Measurements from ENCODE around the gene SAMD8.
"Not testable (repeated sequence)": the region's sequence is repeated elsewhere in the genome, so short reads cannot be mapped to it uniquely, and the experiment has no call there.

SAMD8 gene

GRCh38 chr10:75117995-75118394, 6.5 kb downstream of the SAMD8 start:
- Histone ChIP-seq H3K36me3 (no peaks in the 10 kb centered on the region), H3K4me1 (peaks cover 29% of the 10 kb centered on the region), H3K4me3 (no peak overlapping the region), H3K27me3 (no peaks in the 10 kb centered on the region), H3K9ac (no peak overlapping the region), H3K4me2 (no peak overlapping the region), H4K20me1 (peaks cover 97% of the 10 kb centered on the region), H3K9me3 (no peaks in the 10 kb centered on the region), H3K27ac (no peak overlapping the region)
- no peak for TF ChIP-seq Cebpa-rat (IDR thresholded peaks at IDR 0.05)

GRCh38 chr10:75119444-75120066, 8.1 kb downstream of the SAMD8 start:
- H3K36me3 ChIP-seq: peaks cover 12% of the 10 kb centered on the region
- H3K27me3 ChIP-seq, H3K4me3 ChIP-seq, H3K9me3 ChIP-seq, H3K27ac ChIP-seq, H3K4me2 ChIP-seq, H3K9ac ChIP-seq: not testable (repeated sequence)
- peaks cover 13% of the 10 kb centered on the region for H3K4me1 ChIP-seq
- H4K20me1 ChIP-seq: peaks cover 97% of the 10 kb centered on the region

GRCh38 chr10:75121322-75121721, 9.9 kb downstream of the SAMD8 start:
- H3K36me3 ChIP-seq: peaks cover 25% of the 10 kb centered on the region
- H3K27ac ChIP-seq: no peak overlapping the region
- no peak overlapping the region for H3K9ac ChIP-seq
- no peaks in the 10 kb centered on the region for H3K27me3 ChIP-seq
- no peak overlapping the region for H3K4me2 ChIP-seq
- no peaks in the 10 kb centered on the region for H3K9me3 ChIP-seq
- H3K4me1 ChIP-seq: peaks cover 14% of the 10 kb centered on the region
- H3K4me3 ChIP-seq: no peak overlapping the region
- H4K20me1 ChIP-seq: peaks cover 97% of the 10 kb centered on the region
- no peak for TF ChIP-seq Cebpa-rat (IDR thresholded peaks at IDR 0.05)

GRCh38 chr10:75122505-75122904, 11.0 kb downstream of the SAMD8 start:
- Histone ChIP-seq H3K9ac (no peak overlapping the region), H3K9me3 (no peaks in the 10 kb centered on the region), H3K36me3 (peaks cover 28% of the 10 kb centered on the region), H3K4me1 (peaks cover 14% of the 10 kb centered on the region), H3K4me2 (no peak overlapping the region), H4K20me1 (peaks cover 95% of the 10 kb centered on the region), H3K27ac (no peak overlapping the region), H3K4me3 (no peak overlapping the region), H3K27me3 (no peaks in the 10 kb centered on the region)
- no peak for TF ChIP-seq Cebpa-rat (IDR thresholded peaks at IDR 0.05)

GRCh38 chr10:75123088-75123682, 11.7 kb downstream of the SAMD8 start:
- Histone ChIP-seq H4K20me1 (peaks cover 95% of the 10 kb centered on the region), H3K9me3 (no peaks in the 10 kb centered on the region), H3K27me3 (no peaks in the 10 kb centered on the region), H3K36me3 (peaks cover 28% of the 10 kb centered on the region), H3K9ac (no peak overlapping the region), H3K4me1 (peaks cover 14% of the 10 kb centered on the region), H3K4me3 (no peak overlapping the region), H3K4me2 (no peak overlapping the region), H3K27ac (no peak overlapping the region)
- no peak for TF ChIP-seq Cebpa-rat (IDR thresholded peaks at IDR 0.05)

GRCh38 chr10:75126277-75126676, 14.8 kb downstream of the SAMD8 start:
- Histone ChIP-seq H3K27me3 (no peaks in the 10 kb centered on the region), H3K4me2 (no peak overlapping the region), H3K4me3 (no peak overlapping the region), H3K36me3 (peaks cover 33% of the 10 kb centered on the region), H3K4me1 (peaks cover 14% of the 10 kb centered on the region), H3K27ac (no peak overlapping the region), H4K20me1 (peaks cover 95% of the 10 kb centered on the region), H3K9ac (no peak overlapping the region), H3K9me3 (no peaks in the 10 kb centered on the region)
- no peak for TF ChIP-seq Cebpa-rat (IDR thresholded peaks at IDR 0.05)

GRCh38 chr10:75127471-75127870, 16.0 kb downstream of the SAMD8 start:
- H3K4me2 ChIP-seq: no peak overlapping the region
- H3K9ac ChIP-seq: no peak overlapping the region
- H4K20me1 ChIP-seq: peaks cover 92% of the 10 kb centered on the region
- no peak for TF ChIP-seq Cebpa-rat (IDR thresholded peaks at IDR 0.05)
- H3K36me3 ChIP-seq: peaks cover 33% of the 10 kb centered on the region
- H3K4me3 ChIP-seq: no peak overlapping the region
- peaks cover 14% of the 10 kb centered on the region for H3K4me1 ChIP-seq
- no peak overlapping the region for H3K27ac ChIP-seq
- no peaks in the 10 kb centered on the region for H3K9me3 ChIP-seq
- H3K27me3 ChIP-seq: no peaks in the 10 kb centered on the region

- H3K27me3 ChIP-seq, H3K9ac ChIP-seq, H3K4me2 ChIP-seq, H3K9me3 ChIP-seq, H3K27ac ChIP-seq, H3K4me3 ChIP-seq: not testable (repeated sequence)
- Histone ChIP-seq H3K4me1 (peaks cover 14% of the 10 kb centered on the region), H3K36me3 (peaks cover 42% of the 10 kb centered on the region), H4K20me1 (peaks cover 94% of the 10 kb centered on the region)
These were observed 17.5 kb downstream of the SAMD8 start for GRCh38 chr10:75128985-75129384.

- TF ChIP-seq Cebpa-rat (IDR thresholded peaks at IDR 0.05): no peak
- peaks cover 14% of the 10 kb centered on the region for H3K4me1 ChIP-seq
- no peaks in the 10 kb centered on the region for H3K9me3 ChIP-seq
- H3K4me3 ChIP-seq: no peak overlapping the region
- H3K36me3 ChIP-seq: peaks cover 41% of the 10 kb centered on the region
- H3K27ac ChIP-seq: no peak overlapping the region
- peaks cover 94% of the 10 kb centered on the region for H4K20me1 ChIP-seq
- H3K27me3 ChIP-seq: no peaks in the 10 kb centered on the region
- H3K9ac ChIP-seq: no peak overlapping the region
- H3K4me2 ChIP-seq: no peak overlapping the region
These were observed 18.1 kb downstream of the SAMD8 start for GRCh38 chr10:75129537-75129936.

- not testable (repeated sequence) for H3K4me2 ChIP-seq, H3K9ac ChIP-seq, H3K4me1 ChIP-seq, H3K27me3 ChIP-seq, H3K4me3 ChIP-seq, H3K27ac ChIP-seq, H3K9me3 ChIP-seq
- Histone ChIP-seq H3K36me3 (peaks cover 31% of the 10 kb centered on the region), H4K20me1 (peaks cover 96% of the 10 kb centered on the region)
These were observed 22.2 kb downstream of the SAMD8 start for GRCh38 chr10:75133701-75134100.

- Histone ChIP-seq H3K4me1 (no peaks in the 10 kb centered on the region), H4K20me1 (peaks cover 96% of the 10 kb centered on the region), H3K27me3 (no peaks in the 10 kb centered on the region), H3K9ac (no peak overlapping the region), H3K9me3 (no peaks in the 10 kb centered on the region), H3K27ac (no peak overlapping the region), H3K4me3 (no peak overlapping the region), H3K4me2 (no peak overlapping the region), H3K36me3 (peaks cover 29% of the 10 kb centered on the region)
- no peak for TF ChIP-seq Cebpa-rat (IDR thresholded peaks at IDR 0.05)
These were observed 24.9 kb downstream of the SAMD8 start for GRCh38 chr10:75136346-75136745.

Data from BLaER1 (cell line).